Mesodermal cell (in vitro differentiated cells): ENCODE results near the gene MYO5A.
"Not testable (repeated sequence)": the region's sequence is repeated elsewhere in the genome, so short reads cannot be mapped to it uniquely, and the experiment has no call there.

Source experiments
- H3K27ac ChIP-seq: 2 replicates; pipeline ENCODE4 v1.7.0; 2013; ENCODE audit warnings: mild to moderate bottlenecking, low read depth, low read length, moderate library complexity; ENCODE audit not compliant: severe bottlenecking
- H3K36me3 ChIP-seq: 2 replicates; pipeline ENCODE4 v1.7.1; 2013; ENCODE audit warnings: mild to moderate bottlenecking, low read length, moderate library complexity; ENCODE audit not compliant: control insufficient read depth, insufficient read depth
- H3K4me1 ChIP-seq: one replicate; pipeline ENCODE4 v1.7.1; 2013; ENCODE audit warnings: mild to moderate bottlenecking, low read length; ENCODE audit not compliant: insufficient read depth, control insufficient read depth, poor library complexity, severe bottlenecking
- H3K4me3 ChIP-seq: 2 replicates; pipeline ENCODE4 v1.7.0; 2013; ENCODE audit warnings: low read length, control low read depth, mild to moderate bottlenecking; ENCODE audit not compliant: insufficient read depth, poor library complexity, severe bottlenecking; ENCODE audit errors: extremely low read depth
- H3K9me3 ChIP-seq: 2 replicates; pipeline ENCODE4 v1.7.1; 2013; ENCODE audit warnings: mild to moderate bottlenecking, low read length, moderate library complexity; ENCODE audit not compliant: control insufficient read depth
- WGBS, 2 experiments: methylation state at CpG; one replicate each; pipeline ENCODE4 v1.1.5; 2013; ENCODE audit warnings: missing lambda C conversion rate in 2 of 2; ENCODE audit not compliant: insufficient coverage in 2 of 2; 5-methylcytosine and 5-hydroxymethylcytosine counted together

The MYO5A gene

GRCh38 chr15:52419494-52419893, 109.2 kb downstream of the MYO5A start:
- no peaks in the 10 kb centered on the region for H3K4me1 ChIP-seq
- H3K36me3 ChIP-seq, result no peaks in the 10 kb centered on the region
- WGBS, 2 experiments, result 67 to 86% methylated on average over 1 of the region's 1 CpG
- H3K27ac ChIP-seq, result no peak overlapping the region
- H3K4me3 ChIP-seq, result no peak overlapping the region
- no peaks in the 10 kb centered on the region for H3K9me3 ChIP-seq

GRCh38 chr15:52417957-52418356, 110.7 kb downstream of the MYO5A start:
- 100% methylated on average over 1 of the region's 2 CpGs for WGBS, 2 experiments
- H3K36me3 ChIP-seq, result no peaks in the 10 kb centered on the region
- no peaks in the 10 kb centered on the region for H3K9me3 ChIP-seq
- H3K27ac ChIP-seq, result no peak overlapping the region
- no peaks in the 10 kb centered on the region for H3K4me1 ChIP-seq
- H3K4me3 ChIP-seq, result no peak overlapping the region

- Histone ChIP-seq H3K4me3 (no peak overlapping the region), H3K4me1 (no peaks in the 10 kb centered on the region), H3K9me3 (no peaks in the 10 kb centered on the region), H3K36me3 (no peaks in the 10 kb centered on the region), H3K27ac (no peak overlapping the region)
- WGBS, 2 experiments, result 71 to 75% methylated on average over 2 of the region's 3 CpGs
Observed at GRCh38 chr15:52417521-52417920, 111.2 kb downstream of the MYO5A start.

- not testable (repeated sequence) for H3K36me3 ChIP-seq, H3K9me3 ChIP-seq, H3K4me1 ChIP-seq, H3K27ac ChIP-seq, H3K4me3 ChIP-seq
- no CpG with 5 or more reads among the region's 1 CpG for WGBS, 2 experiments
Observed at GRCh38 chr15:52416566-52416965, 112.1 kb downstream of the MYO5A start.

- H3K36me3 ChIP-seq, result no peaks in the 10 kb centered on the region
- no CpG with 5 or more reads among the region's 2 CpGs for WGBS, 2 experiments
Observed at GRCh38 chr15:52415628-52416027, 113.1 kb downstream of the MYO5A start.

GRCh38 chr15:52414936-52415335, 113.7 kb downstream of the MYO5A start:
- Histone ChIP-seq H3K36me3 (no peaks in the 10 kb centered on the region), H3K9me3 (no peaks in the 10 kb centered on the region), H3K4me1 (no peaks in the 10 kb centered on the region), H3K4me3 (no peak overlapping the region), H3K27ac (no peak overlapping the region)
- no CpG with 5 or more reads among the region's 6 CpGs for WGBS, 2 experiments

More at GRCh38 chr15:52415628-52416027, 113.1 kb downstream of the MYO5A start:
- Histone ChIP-seq H3K27ac (no peak overlapping the region), H3K9me3 (no peaks in the 10 kb centered on the region), H3K4me1 (no peaks in the 10 kb centered on the region), H3K4me3 (no peak overlapping the region)

- Histone ChIP-seq H3K4me1 (no peaks in the 10 kb centered on the region), H3K36me3 (no peaks in the 10 kb centered on the region), H3K27ac (no peak overlapping the region), H3K4me3 (no peak overlapping the region), H3K9me3 (no peaks in the 10 kb centered on the region)
- 92 to 100% methylated on average over 1 of the region's 1 CpG for WGBS, 2 experiments
Observed at GRCh38 chr15:52408823-52409222, 119.9 kb downstream of the MYO5A start.

- Histone ChIP-seq H3K36me3 (no peaks in the 10 kb centered on the region), H3K27ac (no peak overlapping the region), H3K4me3 (no peak overlapping the region), H3K4me1 (no peaks in the 10 kb centered on the region), H3K9me3 (no peaks in the 10 kb centered on the region)
Observed at GRCh38 chr15:52407374-52407773, 121.3 kb downstream of the MYO5A start.

- no peaks in the 10 kb centered on the region for H3K4me1 ChIP-seq
- WGBS, 2 experiments, result 67% methylated on average over 1 of the region's 2 CpGs; no CpG with 5 or more reads in 1 of the 2 experiments
- H3K4me3 ChIP-seq, result no peak overlapping the region
- no peaks in the 10 kb centered on the region for H3K36me3 ChIP-seq
- H3K9me3 ChIP-seq, result no peaks in the 10 kb centered on the region
- H3K27ac ChIP-seq, result no peak overlapping the region
Observed at GRCh38 chr15:52406601-52407000, 122.1 kb downstream of the MYO5A start.

GRCh38 chr15:52405856-52406255, 122.8 kb downstream of the MYO5A start:
- no peaks in the 10 kb centered on the region for H3K36me3 ChIP-seq
- WGBS, 2 experiments, result 100% methylated on average over 3 of the region's 3 CpGs; no CpG with 5 or more reads in 1 of the 2 experiments
- H3K27ac ChIP-seq, result no peak overlapping the region

GRCh38 chr15:52397118-52397517, 131.6 kb downstream of the MYO5A start:
- WGBS, 2 experiments, result 100% methylated on average over 3 of the region's 5 CpGs; no CpG with 5 or more reads in 1 of the 2 experiments
- Histone ChIP-seq H3K27ac (no peak overlapping the region), H3K4me1 (peaks cover 3% of the 10 kb centered on the region), H3K4me3 (no peak overlapping the region), H3K9me3 (no peaks in the 10 kb centered on the region), H3K36me3 (no peaks in the 10 kb centered on the region)

More at GRCh38 chr15:52405856-52406255, 122.8 kb downstream of the MYO5A start:
- H3K4me3 ChIP-seq, result no peak overlapping the region
- no peaks in the 10 kb centered on the region for H3K9me3 ChIP-seq
- H3K4me1 ChIP-seq, result no peaks in the 10 kb centered on the region
